GM12892 (cell line): Measurements from ENCODE around the gene CDKN3.

Experiments used
- POLR2A ChIP-seq: IDR thresholded peaks from 2 replicates; pipeline ENCODE4 v1.6.1; 2011; ENCODE audit warnings: low read depth, low read length, control low read depth
- POLR2AphosphoS5 ChIP-seq: IDR thresholded peaks from 2 replicates; pipeline ENCODE4 v1.6.1; 2011; ENCODE audit warnings: low read depth, low read length, control low read depth
- TAF1 ChIP-seq: IDR thresholded peaks from 2 replicates; pipeline ENCODE4 v1.6.1; 2011; ENCODE audit warnings: low read depth, mild to moderate bottlenecking, control low read depth, low read length, borderline replicate concordance

- TF ChIP-seq TAF1 (no peak), POLR2A (0 out of 2 replicates have a peak, but pooled peaks have one; percentile 20), POLR2AphosphoS5 (no peak)
Observed at GRCh38 chr14:54425537-54426274, 28.9 kb downstream of the CDKN3 start.
